Measurements from ENCODE around the gene LCP2. TPM values are rescaled to one million over a fixed set of nuclear protein-coding genes. Genes with fewer than 3 reads are reported as not detected.
"Not testable (repeated sequence)": the region's sequence is repeated elsewhere in the genome, so short reads cannot be mapped to it uniquely, and the experiment has no call there.

Gene LCP2
- polyA plus RNA-seq, 3 donors, result 52.0 to 177 (median 89.5) TPM

DNA sequence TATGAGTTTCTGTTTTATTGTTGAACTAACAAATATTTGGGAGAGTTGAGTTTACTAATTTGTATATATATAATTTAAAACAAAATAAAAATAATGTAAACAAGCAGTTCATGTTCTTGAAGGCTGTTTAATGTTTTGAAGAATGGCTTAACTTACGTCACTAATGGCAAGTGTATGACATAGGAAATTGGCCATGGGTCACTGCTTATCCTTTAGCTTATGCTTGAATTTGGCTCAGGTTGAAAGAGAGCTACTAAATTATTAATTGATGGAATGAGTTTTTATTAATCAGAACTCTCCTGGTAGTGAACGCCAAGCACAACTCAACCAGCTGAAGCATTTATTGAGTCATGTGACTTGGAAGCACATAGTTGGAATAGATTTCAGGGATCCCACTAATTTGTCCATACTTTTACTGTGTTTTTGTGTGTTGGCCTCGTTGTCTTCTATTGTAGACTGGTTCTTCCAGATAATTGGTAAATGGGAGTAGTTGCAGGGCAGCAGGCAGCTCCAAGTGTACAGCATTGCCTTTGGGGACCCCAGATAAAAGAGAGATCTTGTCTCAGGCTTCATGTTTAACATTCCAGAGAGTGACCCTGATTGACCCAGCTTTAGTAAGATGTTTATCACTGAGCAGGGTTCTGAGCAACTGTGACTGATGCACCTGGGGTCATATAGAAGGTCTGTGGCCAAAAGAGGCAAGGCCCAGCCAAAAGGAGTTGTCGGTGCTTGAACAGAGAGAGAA is 51.3 kb downstream of the LCP2 start:
- Histone ChIP-seq H3K36me3 (replicated peaks in 1 of 2; ENCODE audit: control insufficient read depth in 1 of 2, insufficient read depth in 2 of 2, low read length in 2 of 2) (peaks cover 57 to 59% of the 10 kb centered on the region in 2 donors), H3K9ac (ENCODE audit: insufficient read depth, low read length, poor library complexity, severe bottlenecking) (no peak overlapping the region), H4K20me1 (ENCODE audit: insufficient read depth, low read length) (peaks cover 52% of the 10 kb centered on the region), H3K4me3 (replicated peaks in 1 of 3; ENCODE audit: low read depth in 2 of 3, low read length in 3 of 3) (no peak overlapping the region), H2AFZ (ENCODE audit: insufficient read depth, low read depth, low read length, poor library complexity, severe bottlenecking) (no peak overlapping the region), H3K4me1 (ENCODE audit: control insufficient read depth in 1 of 2, insufficient read depth in 2 of 2, low read length in 2 of 2) (peaks cover 0 to 4% of the 10 kb centered on the region in 2 donors), H3K79me2 (ENCODE audit: insufficient read depth, low read length) (no peaks in the 10 kb centered on the region), H3K9me3 (replicated peaks in 1 of 2; ENCODE audit: control insufficient read depth in 1 of 2, insufficient read depth in 1 of 2, low read length in 2 of 2) (peaks cover 0 to 12% of the 10 kb centered on the region in 2 donors), H3K27ac (ENCODE audit: low read depth in 1 of 2, low read length in 2 of 2) (no peak overlapping the region), H3K27me3 (ENCODE audit: control insufficient read depth in 2 of 2, insufficient read depth in 2 of 2, low read length in 2 of 2) (no peaks in the 10 kb centered on the region), H3K4me2 (replicated peaks; ENCODE audit: extremely low read depth, low read length, poor library complexity, severe bottlenecking) (no peak overlapping the region)
- no peaks in the 10 kb centered on the region for H3K27me3 Mint-ChIP-seq (ENCODE audit: low read depth in 3 of 3)
- H3K36me3 Mint-ChIP-seq, result peaks cover 56 to 63% of the 10 kb centered on the region in 2 donors
- H3K9me3 Mint-ChIP-seq, result peaks cover 7 to 18% (median 13%) of the 10 kb centered on the region in 7 donors
- WGBS (ENCODE audit: insufficient coverage), result 100% methylated on average over 1 of the region's 4 CpGs
- no peak for DNase-seq
- H3K4me3 Mint-ChIP-seq, result no peak overlapping the region
- TF ChIP-seq, protein P1, sequence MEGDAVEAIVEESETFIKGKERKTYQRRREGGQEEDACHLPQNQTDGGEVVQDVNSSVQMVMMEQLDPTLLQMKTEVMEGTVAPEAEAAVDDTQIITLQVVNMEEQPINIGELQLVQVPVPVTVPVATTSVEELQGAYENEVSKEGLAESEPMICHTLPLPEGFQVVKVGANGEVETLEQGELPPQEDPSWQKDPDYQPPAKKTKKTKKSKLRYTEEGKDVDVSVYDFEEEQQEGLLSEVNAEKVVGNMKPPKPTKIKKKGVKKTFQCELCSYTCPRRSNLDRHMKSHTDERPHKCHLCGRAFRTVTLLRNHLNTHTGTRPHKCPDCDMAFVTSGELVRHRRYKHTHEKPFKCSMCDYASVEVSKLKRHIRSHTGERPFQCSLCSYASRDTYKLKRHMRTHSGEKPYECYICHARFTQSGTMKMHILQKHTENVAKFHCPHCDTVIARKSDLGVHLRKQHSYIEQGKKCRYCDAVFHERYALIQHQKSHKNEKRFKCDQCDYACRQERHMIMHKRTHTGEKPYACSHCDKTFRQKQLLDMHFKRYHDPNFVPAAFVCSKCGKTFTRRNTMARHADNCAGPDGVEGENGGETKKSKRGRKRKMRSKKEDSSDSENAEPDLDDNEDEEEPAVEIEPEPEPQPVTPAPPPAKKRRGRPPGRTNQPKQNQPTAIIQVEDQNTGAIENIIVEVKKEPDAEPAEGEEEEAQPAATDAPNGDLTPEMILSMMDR (IDR thresholded peaks at IDR 0.05), result no peak
- intact Hi-C loops (cut with micrococcal nuclease), result no loop called here
- H3K27ac Mint-ChIP-seq, result peak overlapping the region in 1 of 7 donors; percentile 72
- H3K4me1 Mint-ChIP-seq, result peaks cover 6% of the 10 kb centered on the region

DNA sequence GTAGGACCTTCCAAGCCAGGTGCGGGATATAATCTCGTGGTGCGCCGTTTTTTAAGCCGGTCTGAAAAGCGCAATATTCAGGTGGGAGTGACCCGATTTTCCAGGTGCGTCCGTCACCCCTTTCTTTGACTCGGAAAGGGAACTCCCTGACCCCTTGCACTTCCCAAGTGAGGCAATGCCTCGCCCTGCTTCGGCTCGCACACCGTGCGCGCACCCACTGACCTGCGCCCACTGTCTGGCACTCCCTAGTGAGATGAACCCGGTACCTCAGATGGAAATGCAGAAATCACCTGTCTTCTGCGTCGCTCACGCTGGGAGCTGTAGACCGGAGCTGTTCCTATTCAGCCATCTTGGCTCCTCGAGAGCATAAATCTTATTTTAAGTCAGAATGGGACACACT is 52.1 kb downstream of the LCP2 start:
- Histone ChIP-seq H3K9me3 (replicated peaks in 1 of 2; ENCODE audit: control insufficient read depth in 1 of 2, insufficient read depth in 1 of 2, low read length in 2 of 2) (peaks cover 0 to 12% of the 10 kb centered on the region in 2 donors), H3K36me3 (replicated peaks in 1 of 2; ENCODE audit: control insufficient read depth in 1 of 2, insufficient read depth in 2 of 2, low read length in 2 of 2) (peaks cover 49 to 50% of the 10 kb centered on the region in 2 donors), H4K20me1 (ENCODE audit: insufficient read depth, low read length) (peaks cover 44% of the 10 kb centered on the region)
- Mint-ChIP-seq H3K36me3 (peaks cover 48 to 55% of the 10 kb centered on the region in 2 donors), H3K9me3 (peaks cover 7 to 18% (median 13%) of the 10 kb centered on the region in 7 donors), H3K27ac (peak overlapping the region in 1 of 7 donors; percentile 50)
- H3K9ac ChIP-seq (ENCODE audit: insufficient read depth, low read length, poor library complexity, severe bottlenecking); H3K4me3 Mint-ChIP-seq; H3K4me1 ChIP-seq (ENCODE audit: control insufficient read depth in 1 of 2, insufficient read depth in 2 of 2, low read length in 2 of 2); H3K27me3 Mint-ChIP-seq (ENCODE audit: low read depth in 3 of 3); H3K27me3 ChIP-seq (ENCODE audit: control insufficient read depth in 2 of 2, insufficient read depth in 2 of 2, low read length in 2 of 2); H3K79me2 ChIP-seq (ENCODE audit: insufficient read depth, low read length); H3K4me1 Mint-ChIP-seq; H3K4me3 ChIP-seq (replicated peaks in 1 of 3; ENCODE audit: low read depth in 2 of 3, low read length in 3 of 3); H3K27ac ChIP-seq (ENCODE audit: low read depth in 1 of 2, low read length in 2 of 2); H2AFZ ChIP-seq (ENCODE audit: insufficient read depth, low read depth, low read length, poor library complexity, severe bottlenecking); DNase-seq; H3K4me2 ChIP-seq (replicated peaks; ENCODE audit: extremely low read depth, low read length, poor library complexity, severe bottlenecking); intact Hi-C loops (cut with micrococcal nuclease): not testable (repeated sequence)
- no CpG with 5 or more reads among the region's 23 CpGs for WGBS (ENCODE audit: insufficient coverage)
